IMR-90 (cell line): ENCODE data around the gene HES4. TPM values are rescaled to one million over a fixed set of nuclear protein-coding genes. Genes with fewer than 3 reads are reported as not detected.

Experiments
- ATAC-seq: fragments of 200-7000 bp; cut with Tn5 transposase; 2 replicates; pipeline ENCODE4 v1.9.1; 2020; ENCODE audit warnings: low read depth, mild to moderate bottlenecking, moderate library complexity
- BruUV-seq: library from RNA; stranded (reverse); fragments of 400-500 nt; replicated peaks from 2 replicates; lab custom pipeline; 2021; lab: Mats Ljungman, UMichigan
- CTCF ChIA-PET: fragments of 300-600 bp; formaldehyde crosslinking; extraction: SDS; loops from one replicate; lab custom pipeline; 2021; ENCODE audit warnings: antibody characterized with exemption; lab: Yijun Ruan, JAX
- POLR2A ChIA-PET: fragments of 300-600 bp; sonication (Branson Sonifier 250); formaldehyde crosslinking; loops from one replicate; lab custom pipeline; 2022; ENCODE audit warnings: antibody characterized with exemption; ENCODE audit not compliant: unreplicated experiment; lab: Charles Lee
- DNase-seq: peaks from one replicate; pipeline ENCODE4 v3.0.0; 2013
- H2AFZ ChIP-seq: replicated peaks from 2 replicates; pipeline ENCODE3; 2013; ENCODE audit warnings: low read length, mild to moderate bottlenecking; ENCODE audit not compliant: poor library complexity
- H2AK5ac ChIP-seq: 2 replicates; pipeline ENCODE4 v1.6.1; 2013; ENCODE audit warnings: low read depth, low read length, inconsistent platforms
- H2AK9ac ChIP-seq: replicated peaks from 2 replicates; pipeline ENCODE3; 2013; ENCODE audit warnings: mild to moderate bottlenecking, low read depth, low read length, moderate library complexity; ENCODE audit not compliant: poor library complexity
- H2BK120ac ChIP-seq: 2 replicates; pipeline ENCODE4 v1.6.1; 2013; ENCODE audit warnings: low read depth, low read length, inconsistent platforms
- H2BK15ac ChIP-seq: 3 replicates; pipeline ENCODE4 v1.6.1; 2013; ENCODE audit warnings: low read depth, low read length, inconsistent platforms
- H2BK20ac ChIP-seq: 2 replicates; pipeline ENCODE4 v1.6.1; 2013; ENCODE audit warnings: low read depth, mild to moderate bottlenecking, inconsistent platforms, low read length, moderate library complexity
- H2BK5ac ChIP-seq: 2 replicates; pipeline ENCODE4 v1.6.1; 2013; ENCODE audit warnings: mild to moderate bottlenecking, low read depth, low read length, inconsistent platforms; ENCODE audit not compliant: poor library complexity, severe bottlenecking
- H3K14ac ChIP-seq: replicated peaks from 2 replicates; pipeline ENCODE4 v1.6.1; 2013; ENCODE audit warnings: low read depth, low read length, inconsistent platforms
- H3K18ac ChIP-seq: 2 replicates; pipeline ENCODE4 v1.6.1; 2013; ENCODE audit warnings: low read depth, low read length, control low read depth
- H3K23ac ChIP-seq: 2 replicates; pipeline ENCODE4 v1.6.1; 2013; ENCODE audit warnings: low read depth, low read length, inconsistent platforms
- H3K27ac ChIP-seq: 2 replicates; pipeline ENCODE4 v1.5.1; 2013; ENCODE audit warnings: mild to moderate bottlenecking, control low read depth, low read length; ENCODE audit not compliant: insufficient read depth
- H3K27me3 ChIP-seq: 2 replicates; pipeline ENCODE4 v1.6.1; 2013; ENCODE audit warnings: low read length; ENCODE audit not compliant: control insufficient read depth, insufficient read depth
- H3K36me3 ChIP-seq: 2 replicates; pipeline ENCODE4 v1.6.1; 2013; ENCODE audit warnings: low read length, mixed read lengths; ENCODE audit not compliant: control insufficient read depth, insufficient read depth
- H3K4ac ChIP-seq: 2 replicates; pipeline ENCODE4 v1.6.1; 2013; ENCODE audit warnings: low read depth, low read length, inconsistent platforms
- H3K4me1 ChIP-seq: 2 replicates; pipeline ENCODE4 v1.6.1; 2013; ENCODE audit warnings: low read length, mixed read lengths; ENCODE audit not compliant: control insufficient read depth, insufficient read depth
- H3K4me2 ChIP-seq: 2 replicates; pipeline ENCODE4 v1.6.1; 2013; ENCODE audit warnings: low read depth, mild to moderate bottlenecking, control low read depth, low read length, moderate library complexity
- H3K4me3 ChIP-seq: 2 replicates; pipeline ENCODE4 v1.5.1; 2013; ENCODE audit warnings: low read depth, mild to moderate bottlenecking, control low read depth, low read length, moderate library complexity; ENCODE audit not compliant: insufficient read depth
- H3K56ac ChIP-seq: 2 replicates; pipeline ENCODE4 v1.6.1; 2013; ENCODE audit warnings: low read length, inconsistent platforms; ENCODE audit not compliant: insufficient read depth; ENCODE audit errors: extremely low read depth
- H3K79me1 ChIP-seq, 2 experiments: 2 replicates each; pipeline ENCODE4 v1.6.1; 2013; ENCODE audit warnings: low read length in 2 of 2, inconsistent platforms in 1 of 2, low read depth in 1 of 2
- H3K9ac ChIP-seq: 2 replicates; pipeline ENCODE4 v1.6.1; 2013; ENCODE audit warnings: low read depth, low read length, control low read depth
- H3K9me1 ChIP-seq: 2 replicates; pipeline ENCODE4 v1.6.1; 2013; ENCODE audit warnings: low read length, inconsistent platforms; ENCODE audit not compliant: insufficient read depth
- H3K9me3 ChIP-seq: 2 replicates; pipeline ENCODE4 v1.6.1; 2013; ENCODE audit warnings: low read length; ENCODE audit not compliant: control insufficient read depth, insufficient read depth
- H4K20me1 ChIP-seq: 2 replicates; pipeline ENCODE4 v1.6.1; 2013; ENCODE audit warnings: low read length, inconsistent platforms; ENCODE audit not compliant: insufficient read depth
- H4K5ac ChIP-seq: 2 replicates; pipeline ENCODE4 v1.6.1; 2013; ENCODE audit warnings: mild to moderate bottlenecking, low read depth, low read length, control low read depth
- H4K8ac ChIP-seq, 2 experiments: 2 replicates each; pipeline ENCODE4 v1.6.1; 2013; ENCODE audit warnings: low read depth in 2 of 2, low read length in 2 of 2, control low read depth in 1 of 2, inconsistent platforms in 1 of 2
- H4K91ac ChIP-seq: 2 replicates; pipeline ENCODE4 v1.6.1; 2013; ENCODE audit warnings: low read depth, low read length, inconsistent platforms; ENCODE audit not compliant: insufficient read depth
- CEBPB ChIP-seq: IDR thresholded peaks from 2 replicates; pipeline ENCODE4 v1.6.1; 2012; ENCODE audit warnings: low read depth, low read length, improper control_type of control experiment
- CHD1 ChIP-seq: IDR thresholded peaks from 2 replicates; pipeline ENCODE4 v1.6.1; 2012; ENCODE audit warnings: low read depth, low read length, improper control_type of control experiment
- CTCF ChIP-seq: conservative IDR thresholded peaks from 2 replicates; pipeline ENCODE4 v1.5.1; 2012; ENCODE audit warnings: mild to moderate bottlenecking, low read depth, low read length, improper control_type of control experiment
- ELK1 ChIP-seq: fragments of 150-350 bp; IDR thresholded peaks from 2 replicates; pipeline ENCODE4 v1.6.1; 2016; ENCODE audit warnings: low read depth, mild to moderate bottlenecking, low read length, moderate library complexity, borderline replicate concordance
- FOS ChIP-seq: fragments of 150-350 bp; IDR thresholded peaks from 2 replicates; pipeline ENCODE4 v1.6.1; 2016; ENCODE audit warnings: low read depth, low read length
- MAFK ChIP-seq: IDR thresholded peaks from 2 replicates; pipeline ENCODE4 v1.6.1; 2012; ENCODE audit warnings: low read depth, low read length, improper control_type of control experiment
- MAZ ChIP-seq: IDR thresholded peaks from 2 replicates; pipeline ENCODE4 v1.6.1; 2012; ENCODE audit warnings: low read depth, mild to moderate bottlenecking, low read length, improper control_type of control experiment, moderate library complexity, borderline replicate concordance
- MXI1 ChIP-seq: IDR thresholded peaks from 2 replicates; pipeline ENCODE4 v1.6.1; 2012; ENCODE audit warnings: low read depth, mild to moderate bottlenecking, low read length, moderate library complexity, borderline replicate concordance
- POLR2A ChIP-seq: IDR thresholded peaks from 2 replicates; pipeline ENCODE4 v1.6.1; 2012; ENCODE audit warnings: mild to moderate bottlenecking, low read depth, low read length
- RCOR1 ChIP-seq: IDR thresholded peaks from 2 replicates; pipeline ENCODE4 v1.6.1; 2012; ENCODE audit warnings: mild to moderate bottlenecking, low read length, improper control_type of control experiment; ENCODE audit not compliant: insufficient replicate concordance
- RFX5 ChIP-seq: IDR thresholded peaks from 2 replicates; pipeline ENCODE4 v1.8.0; 2012; ENCODE audit warnings: low read depth, mild to moderate bottlenecking, low read length, moderate library complexity
- USF2 ChIP-seq: fragments of 150-350 bp; IDR thresholded peaks from 2 replicates; pipeline ENCODE4 v1.6.1; 2017; ENCODE audit warnings: mild to moderate bottlenecking, antibody characterized with exemption, low read length, low read depth
- WGBS, 2 experiments: methylation state at CpG; one replicate each; pipeline versions ENCODE4 v1.1.5 to v1.1.7; 2013; ENCODE audit warnings: missing lambda C conversion rate in 2 of 2; ENCODE audit not compliant: insufficient read length in 1 of 2; ENCODE audit errors: extremely low coverage in 2 of 2; 5-methylcytosine and 5-hydroxymethylcytosine counted together
- dilution Hi-C: fragments of 300-500 bp; cut with HindIII; formaldehyde crosslinking; loops from one replicate; pipeline ENCODE4 v1.14.3; 2018; ENCODE audit warnings: low sequenced_read_pairs; ENCODE audit not compliant: unreplicated experiment
- in situ Hi-C: fragments of 300-500 bp; cut with MboI; formaldehyde crosslinking; loops from 3 replicates; pipeline ENCODE4 v1.14.3; 2019; ENCODE audit warnings: low sequenced_read_pairs, inconsistent platforms, mixed read lengths
- intact Hi-C: fragments of 100-400 bp; cut with micrococcal nuclease; formaldehyde crosslinking; loops from 2 replicates; pipeline ENCODE4 v1.10.0; 2022
- polyA plus RNA-seq, 3 experiments: library from polyadenylated mRNA; depleted of rRNA; stranded (reverse); fragments of >200 nt; gene quantifications; 2 replicates each; pipeline ENCODE4 v1.2.3, GENCODE V29; 2012; ENCODE audit warnings: low replicate concordance in 1 of 3
- total RNA-seq: library from RNA; depleted of rRNA; stranded (reverse); fragments of >200 nt; gene quantifications from 2 replicates; pipeline ENCODE4 v1.2.3, GENCODE V29; 2012

HES4 gene
- total and polyA plus RNA-seq, 2 of the 4 experiments (the other 2 are of a cell fraction): 1.4 to 11.7 TPM

GRCh38 chr1:1047407-1047806, 47.5 kb upstream of the HES4 start:
- ChIA-PET CTCF (no interaction called here), POLR2A (no interaction called here)
- intact Hi-C loops: no loop called here
- no peak overlapping the region for H3K18ac ChIP-seq
- TF ChIP-seq POLR2A (no peak), CEBPB (no peak), MXI1 (no peak), RCOR1 (no peak), CTCF (no peak), FOS (no peak), USF2 (no peak), ELK1 (no peak), MAZ (no peak), CHD1 (no peak), MAFK (no peak), RFX5 (no peak)
- no peak overlapping the region for H3K27ac ChIP-seq
- H3K56ac ChIP-seq: no peak overlapping the region
- no peak overlapping the region for H2BK5ac ChIP-seq
- WGBS, 2 experiments: 100% methylated on average over 1 of the region's 19 CpGs; no CpG with 5 or more reads in 1 of the 2 experiments
- in situ Hi-C loops: no loop called here
- no TSS peak for BruUV-seq
- H3K36me3 ChIP-seq: peaks cover 75% of the 10 kb centered on the region
- H4K20me1 ChIP-seq: peaks cover 7% of the 10 kb centered on the region
- H2AK9ac ChIP-seq: no peak overlapping the region
- no peak overlapping the region for H2BK15ac ChIP-seq
- no peak overlapping the region for H2AK5ac ChIP-seq
- dilution Hi-C loops: no loop called here
- ATAC-seq (no peak), DNase-seq (no peak)
- no peak overlapping the region for H3K4me3 ChIP-seq
- no peak overlapping the region for H3K23ac ChIP-seq
- H3K4me2 ChIP-seq: no peak overlapping the region
- H3K79me1 ChIP-seq: peaks cover 3 to 10% of the 10 kb centered on the region in 2 experiments; a peak in 3 of 4 replicates
- H3K4me1 ChIP-seq: no peaks in the 10 kb centered on the region
- no peaks in the 10 kb centered on the region for H3K9me1 ChIP-seq
- H3K4ac ChIP-seq: no peak overlapping the region
- no peak overlapping the region for H4K5ac ChIP-seq
- no peaks in the 10 kb centered on the region for H3K27me3 ChIP-seq
- no peak overlapping the region for H4K8ac ChIP-seq
- no peak overlapping the region for H2AFZ ChIP-seq
- no peak overlapping the region for H4K91ac ChIP-seq
- no peak overlapping the region for H2BK120ac ChIP-seq
- H3K9ac ChIP-seq: no peak overlapping the region
- H3K9me3 ChIP-seq: no peaks in the 10 kb centered on the region
- no peak overlapping the region for H2BK20ac ChIP-seq
- no peak overlapping the region for H3K14ac ChIP-seq
